Astrocyte of the spinal cord (primary cell): ENCODE results near the gene TBX4.

Source experiments
- DNase-seq: peaks from one replicate; pipeline ENCODE4 v3.0.0; 2011; ENCODE audit warnings: low read depth, low spot score
- H3K4me3 ChIP-seq: 2 replicates; pipeline ENCODE4 v1.5.1; 2011; ENCODE audit warnings: low read depth, mild to moderate bottlenecking, low read length, moderate library complexity
- CTCF ChIP-seq: IDR thresholded peaks from 2 replicates; pipeline ENCODE4 v1.5.1; 2012; ENCODE audit warnings: low read depth, mild to moderate bottlenecking, low read length, inconsistent platforms
- in situ Hi-C: cut with HindIII; loops from 2 replicates; pipeline ENCODE4 v1.10.0; 2017; ENCODE audit warnings: low sequenced_read_pairs

The TBX4 gene

GRCh38 chr17:61459939-61460718 is 7.9 kb downstream of the TBX4 start:
- no peak for TF ChIP-seq CTCF
- in situ Hi-C loops, result no loop called here
- no peak for DNase-seq
- no peak overlapping the region for H3K4me3 ChIP-seq

GRCh38 chr17:61460796-61461585 is 8.8 kb downstream of the TBX4 start:
- TF ChIP-seq CTCF, result no peak
- in situ Hi-C loops, result no loop called here
- no peak overlapping the region for H3K4me3 ChIP-seq
- no peak for DNase-seq

- no peak overlapping the region for H3K4me3 ChIP-seq
Measured at GRCh38 chr17:61461586-61461966, 9.4 kb downstream of the TBX4 start.

GRCh38 chr17:61461967-61462718 is 9.9 kb downstream of the TBX4 start:
- H3K4me3 ChIP-seq, result no peak overlapping the region
- no peak for DNase-seq
- no peak for TF ChIP-seq CTCF
- in situ Hi-C loops, result no loop called here

More at GRCh38 chr17:61461586-61461966, 9.4 kb downstream of the TBX4 start:
- in situ Hi-C loops, result no loop called here
- TF ChIP-seq CTCF, result no peak
- DNase-seq, result no peak

GRCh38 chr17:61462719-61463315 is 10.6 kb downstream of the TBX4 start:
- in situ Hi-C loops, result no loop called here
- TF ChIP-seq CTCF, result no peak
- no peak overlapping the region for H3K4me3 ChIP-seq
- no peak for DNase-seq
